ENCODE results near the gene TNFRSF8. TPM values are rescaled to one million over a fixed set of nuclear protein-coding genes. Genes with fewer than 3 reads are reported as not detected.

The TNFRSF8 gene
- total RNA-seq: 0.09 and 0.27 TPM in 2 replicates

GRCh38 chr1:12063141-12064072 is at the start of gene TNFRSF8:
Gene TNFRSF8 (plus strand): TSS chr1:12063303. CDS start chr1:12063599, 296 bp downstream.

GRCh38 chr1:12166834-12167492 is 103.9 kb downstream of the TNFRSF8 start, which contains the start of gene TNFRSF1B:
Gene TNFRSF1B (plus strand): TSS chr1:12166991. CDS start chr1:12167092, 101 bp downstream.

Other genes with a start within 250 kb of the TNFRSF8 start
- not detected in 2 replicates for gene NPPA, start 215.5 kb upstream of the TNFRSF8 start, total RNA-seq
- gene NPPB, start 204.4 kb upstream of the TNFRSF8 start, total RNA-seq: 0.54 and 1.5 TPM in 2 replicates
- 46.8 and 53.2 TPM in 2 replicates for gene KIAA2013, start 136.9 kb upstream of the TNFRSF8 start, total RNA-seq
- 199 and 446 TPM in 2 replicates for gene PLOD1, start 128.6 kb upstream of the TNFRSF8 start, total RNA-seq
- 50.0 and 53.9 TPM in 2 replicates for gene MFN2, start 82.9 kb upstream of the TNFRSF8 start, total RNA-seq
- gene MIIP, start 43.8 kb upstream of the TNFRSF8 start, total RNA-seq: 26.0 and 28.6 TPM in 2 replicates
- 14.7 and 17.0 TPM in 2 replicates for gene TNFRSF1B, start 103.7 kb downstream of the TNFRSF8 start, total RNA-seq
- gene VPS13D, start 166.7 kb downstream of the TNFRSF8 start, total RNA-seq: 23.3 and 32.9 TPM in 2 replicates